GM21528 (cell line): ENCODE measurements around the gene SERPINE2.
A peak's percentile ranks its signal among the peaks of the same experiment; 100 is the strongest.

Experiments
- ATAC-seq: cut with Tn5 transposase; IDR thresholded peaks from one replicate; pipeline ENCODE4 v1.9.1; 2021; ENCODE audit warnings: mild to moderate bottlenecking, moderate library complexity; ENCODE audit not compliant: unreplicated experiment, low FRiP score

Gene SERPINE2

DNA sequence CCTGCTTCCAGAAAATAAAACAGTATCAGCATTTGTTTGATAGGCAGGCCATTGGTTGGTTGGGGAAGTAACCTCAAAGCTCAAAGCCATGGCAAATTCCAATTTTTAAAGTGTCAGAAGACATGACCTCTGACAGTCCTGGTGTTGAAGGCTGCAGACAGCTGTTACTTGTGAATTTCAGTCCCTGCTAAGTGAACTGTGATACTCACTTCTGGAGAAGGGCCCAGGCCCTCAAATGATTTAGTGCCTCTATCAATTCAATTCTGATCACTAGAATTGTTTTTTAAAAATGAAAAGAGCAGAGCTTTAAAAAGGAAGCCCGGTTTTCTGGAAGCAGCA is 58.7 kb downstream of the SERPINE2 start:
- ATAC-seq: no peak

DNA sequence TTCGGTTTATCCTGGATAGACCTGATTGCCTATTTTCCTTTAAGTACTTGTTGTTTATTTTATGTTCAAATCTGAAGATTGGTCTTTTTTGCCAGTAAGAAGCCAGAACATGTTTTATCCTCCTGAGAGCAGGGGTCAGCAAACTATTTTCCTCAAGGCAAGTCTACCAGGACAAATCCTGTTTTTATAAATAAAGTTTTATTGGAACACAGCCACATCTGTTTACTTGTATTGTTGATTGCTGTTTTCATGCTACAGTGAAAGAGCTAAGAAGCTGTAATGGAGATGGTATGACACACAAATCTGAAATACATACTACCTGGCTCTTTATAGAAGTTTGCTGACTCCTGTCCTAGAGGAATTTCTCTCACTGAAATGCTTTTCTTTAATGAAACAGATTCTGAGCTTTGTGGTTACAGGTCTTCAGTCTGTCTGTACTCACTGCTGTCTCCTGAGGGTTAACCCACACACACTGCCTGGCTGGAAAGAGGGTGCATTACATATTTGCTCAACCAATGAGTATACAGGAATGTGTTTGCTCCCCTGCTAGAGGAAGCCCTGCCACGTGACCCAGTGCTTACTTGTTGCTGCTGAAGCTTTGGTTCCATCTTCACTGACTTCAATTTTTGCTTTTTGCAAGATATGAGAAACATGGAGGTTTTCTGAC is 59.2 kb downstream of the SERPINE2 start:
- ATAC-seq: no peak

DNA sequence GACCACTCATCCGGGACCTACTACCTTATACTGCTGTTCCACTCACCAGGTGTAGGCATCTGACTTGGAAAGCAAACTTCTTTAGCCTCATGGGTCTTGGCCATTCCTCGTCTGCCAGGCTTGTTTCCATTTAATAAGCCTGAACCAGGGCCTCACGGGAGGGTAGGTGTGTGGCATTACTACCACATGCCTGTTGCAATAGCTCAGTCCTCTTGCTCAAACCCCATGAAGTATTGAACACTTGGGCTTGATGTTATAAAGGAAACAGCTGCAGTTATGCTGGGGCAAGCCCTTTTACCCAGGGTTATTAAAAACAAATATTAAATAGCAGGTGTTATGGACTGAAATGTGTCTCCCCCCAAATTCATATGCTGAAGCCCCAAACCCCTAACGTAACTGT is 60.6 kb downstream of the SERPINE2 start:
- no peak for ATAC-seq

DNA sequence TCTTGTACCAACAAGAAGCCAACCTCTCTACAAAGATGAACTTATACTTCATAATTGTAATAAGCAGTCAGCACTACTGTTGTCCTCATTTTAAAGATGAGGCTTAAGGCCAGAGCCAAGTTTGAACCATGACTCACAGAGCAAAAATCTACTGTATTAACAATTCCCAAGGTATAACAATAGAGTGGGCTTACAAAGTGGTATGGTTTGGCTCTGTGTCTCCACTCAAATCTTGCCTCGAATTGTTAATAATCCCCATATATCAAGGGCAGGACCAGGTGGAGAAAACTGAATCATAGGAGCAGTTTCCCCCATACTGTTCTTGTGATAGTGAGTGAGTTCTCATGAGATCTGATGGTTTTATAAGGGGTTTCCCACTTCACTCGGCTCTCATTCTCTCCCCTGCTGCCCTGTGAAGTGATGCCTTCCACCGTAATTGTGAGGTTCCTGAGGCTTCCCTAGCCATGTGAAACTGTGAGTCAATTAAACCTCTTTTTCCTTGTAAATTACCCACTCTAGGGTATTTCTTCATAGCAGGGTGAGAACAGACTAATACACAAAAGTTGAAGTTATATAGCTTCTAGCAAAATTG is 62.4 kb downstream of the SERPINE2 start:
- ATAC-seq: no peak

DNA sequence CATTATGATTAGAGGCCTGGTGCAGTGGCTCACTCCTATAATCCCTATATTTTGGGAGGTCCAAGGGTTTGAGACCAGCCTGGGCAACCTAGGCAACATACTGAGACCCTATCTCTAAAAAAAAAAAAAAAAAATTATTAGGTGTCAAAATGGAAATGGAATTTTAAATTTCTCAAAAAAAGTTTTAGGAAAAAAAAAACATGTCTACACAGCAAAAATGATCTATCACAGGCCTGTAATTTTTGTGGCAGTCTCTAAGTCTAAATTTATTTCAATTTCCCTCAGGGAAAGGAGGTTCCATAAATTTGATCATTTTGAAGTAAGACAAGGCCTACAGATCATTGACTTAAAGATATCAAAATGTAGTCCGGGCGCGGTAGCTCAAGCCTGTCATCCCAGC is 65.5 kb downstream of the SERPINE2 start:
- ATAC-seq: no peak

DNA sequence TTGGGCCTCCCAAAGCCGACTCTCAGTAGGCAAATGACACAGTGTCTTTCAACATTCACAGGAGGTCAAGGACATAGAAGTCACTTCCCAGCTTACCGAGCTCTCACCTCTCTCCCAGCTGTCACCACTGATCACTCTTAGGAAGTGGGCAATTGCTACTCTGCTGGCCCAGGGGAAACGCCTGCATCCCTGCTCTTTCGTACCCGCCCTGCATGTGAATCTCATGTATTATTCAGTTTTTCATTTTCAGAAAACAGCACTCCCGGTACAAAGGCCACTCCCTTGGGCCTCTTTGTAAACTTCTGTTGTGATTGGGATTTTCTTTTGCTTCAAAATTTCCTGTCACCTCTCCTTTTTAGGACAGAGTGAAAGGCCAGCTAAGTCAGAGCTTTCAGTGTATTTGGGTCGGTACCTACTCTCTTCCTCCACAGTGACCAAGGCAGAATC is 66.4 kb downstream of the SERPINE2 start:
- ATAC-seq: no peak

DNA sequence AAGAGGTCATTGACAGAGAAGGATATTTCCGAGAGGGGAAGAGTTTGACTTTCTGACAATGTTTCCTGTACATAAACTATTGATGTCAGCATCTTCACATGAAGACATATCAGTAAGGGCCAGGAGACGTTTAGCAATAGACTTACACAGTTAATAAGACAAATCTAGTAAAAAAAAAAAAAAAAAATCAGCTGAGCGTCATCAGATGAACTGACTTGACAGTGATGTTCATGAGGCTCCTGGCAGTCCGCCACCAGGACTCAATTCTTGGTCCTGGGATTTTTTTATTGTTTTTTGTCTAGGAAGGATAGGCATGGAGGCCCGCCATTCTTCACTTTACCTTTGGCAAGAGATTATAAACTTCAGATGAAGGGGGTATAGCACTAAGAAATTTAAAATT is 67.4 kb downstream of the SERPINE2 start:
- ATAC-seq: no peak

DNA sequence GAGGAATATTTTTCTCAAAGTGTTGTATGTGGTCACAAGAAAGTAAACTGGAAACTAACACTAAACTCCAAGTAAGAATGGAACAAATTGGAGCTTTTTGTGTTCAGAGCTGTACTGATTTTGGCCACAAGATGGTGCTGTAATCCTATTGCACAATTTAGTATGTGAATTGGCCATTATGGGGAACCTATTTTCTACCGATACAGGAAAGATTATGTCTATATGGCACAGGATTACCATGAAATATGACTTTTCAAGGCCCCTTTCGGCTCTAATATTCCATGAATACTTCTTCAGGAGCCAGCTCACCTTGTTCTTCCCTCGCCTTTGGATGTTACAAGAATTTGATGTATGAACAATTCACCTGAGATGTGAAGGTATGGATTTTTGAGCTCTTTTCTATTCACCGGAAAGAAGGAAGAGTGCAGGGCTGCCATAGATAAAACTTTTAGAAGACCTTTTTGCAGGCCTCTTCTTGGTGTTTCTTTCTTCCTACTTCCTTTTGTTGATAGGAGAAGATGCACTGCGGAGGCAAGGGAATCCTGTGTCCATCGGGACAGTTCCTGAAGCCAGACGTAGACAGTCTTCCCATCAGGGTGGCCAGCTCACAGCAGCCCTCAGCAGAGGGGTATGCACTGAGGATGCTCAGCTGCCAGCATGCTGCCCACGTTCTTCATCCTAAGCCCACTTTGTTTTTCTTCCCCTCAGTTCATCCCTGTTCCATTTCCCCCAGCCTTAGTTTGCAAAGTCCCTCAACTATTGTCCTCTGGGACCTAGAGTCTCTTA is 68.5 kb downstream of the SERPINE2 start:
- ATAC-seq: peak; percentile 85

DNA sequence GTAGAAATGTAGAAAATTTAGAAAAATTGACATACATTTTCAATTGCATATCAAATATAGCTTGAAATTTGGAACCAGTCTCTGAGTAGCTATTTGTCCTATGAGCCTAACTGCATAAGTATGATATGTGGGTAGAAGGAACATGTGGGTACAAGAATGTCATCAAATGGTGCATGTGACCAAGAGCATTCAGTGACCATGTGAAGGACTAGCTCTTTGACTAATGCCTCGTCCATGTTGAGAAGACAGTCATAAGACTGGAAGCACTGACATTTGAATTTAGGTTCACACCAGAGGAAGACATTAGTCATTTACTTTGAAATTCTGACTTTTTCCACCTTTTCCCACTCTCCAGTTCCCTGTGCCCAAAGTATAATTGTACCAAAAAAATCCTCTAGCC is 69.2 kb downstream of the SERPINE2 start:
- no peak for ATAC-seq

DNA sequence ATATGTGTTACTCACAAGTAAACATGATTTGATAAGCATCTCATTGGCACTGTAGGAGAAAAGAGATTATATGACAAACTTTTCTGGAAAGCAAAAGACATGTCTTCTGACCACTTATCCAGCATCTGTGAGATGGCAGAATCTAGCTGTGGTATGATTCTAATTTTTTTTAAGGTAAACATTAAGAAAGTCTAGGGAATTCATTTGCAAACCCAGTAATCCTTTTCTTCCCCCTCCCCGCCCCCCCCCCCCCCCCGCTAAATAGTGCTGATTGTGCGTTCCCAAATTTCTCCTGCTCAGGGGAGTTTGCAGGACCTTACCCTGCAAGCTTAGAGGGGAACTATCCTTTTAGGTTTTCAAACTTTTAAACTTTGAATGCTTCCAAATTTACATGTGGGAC is 69.8 kb downstream of the SERPINE2 start:
- ATAC-seq: no peak

DNA sequence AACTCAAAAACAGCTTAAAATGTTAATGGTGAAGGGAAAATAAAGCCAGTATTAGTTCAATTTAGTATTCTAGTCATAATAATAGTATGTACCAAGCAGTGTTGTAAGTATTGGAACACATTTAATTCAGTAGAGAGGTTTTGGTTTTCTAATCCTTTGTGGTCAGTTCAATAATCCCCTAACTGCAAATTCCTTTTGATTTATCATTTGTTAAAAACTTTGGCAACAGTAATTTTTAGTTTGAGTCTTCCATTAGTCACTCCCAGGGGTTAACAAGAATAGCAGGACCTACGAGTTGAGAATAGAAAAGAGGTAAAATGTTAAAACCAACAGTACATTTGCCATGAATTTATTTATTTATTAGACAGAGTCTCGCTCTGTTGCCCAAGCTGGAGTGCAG is 71.1 kb downstream of the SERPINE2 start:
- ATAC-seq: no peak

DNA sequence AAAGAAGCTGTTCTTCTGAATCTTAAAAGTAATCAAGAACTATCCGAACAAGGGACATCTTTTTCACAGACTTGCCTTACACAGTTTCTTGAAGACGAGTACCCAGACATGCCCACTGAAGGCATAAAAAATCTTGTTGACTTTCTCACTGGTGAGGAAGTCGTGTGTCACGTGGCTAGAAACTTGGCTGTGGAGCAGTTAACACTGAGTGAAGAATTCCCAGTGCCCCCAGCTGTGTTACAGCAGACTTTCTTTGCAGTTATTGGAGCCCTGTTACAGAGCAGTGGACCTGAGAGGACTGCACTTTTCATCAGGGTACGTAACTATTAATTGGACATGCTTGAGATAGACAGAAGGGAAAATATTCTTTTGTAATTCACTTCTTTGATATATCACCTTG is 79.4 kb downstream of the SERPINE2 start:
- ATAC-seq: no peak

DNA sequence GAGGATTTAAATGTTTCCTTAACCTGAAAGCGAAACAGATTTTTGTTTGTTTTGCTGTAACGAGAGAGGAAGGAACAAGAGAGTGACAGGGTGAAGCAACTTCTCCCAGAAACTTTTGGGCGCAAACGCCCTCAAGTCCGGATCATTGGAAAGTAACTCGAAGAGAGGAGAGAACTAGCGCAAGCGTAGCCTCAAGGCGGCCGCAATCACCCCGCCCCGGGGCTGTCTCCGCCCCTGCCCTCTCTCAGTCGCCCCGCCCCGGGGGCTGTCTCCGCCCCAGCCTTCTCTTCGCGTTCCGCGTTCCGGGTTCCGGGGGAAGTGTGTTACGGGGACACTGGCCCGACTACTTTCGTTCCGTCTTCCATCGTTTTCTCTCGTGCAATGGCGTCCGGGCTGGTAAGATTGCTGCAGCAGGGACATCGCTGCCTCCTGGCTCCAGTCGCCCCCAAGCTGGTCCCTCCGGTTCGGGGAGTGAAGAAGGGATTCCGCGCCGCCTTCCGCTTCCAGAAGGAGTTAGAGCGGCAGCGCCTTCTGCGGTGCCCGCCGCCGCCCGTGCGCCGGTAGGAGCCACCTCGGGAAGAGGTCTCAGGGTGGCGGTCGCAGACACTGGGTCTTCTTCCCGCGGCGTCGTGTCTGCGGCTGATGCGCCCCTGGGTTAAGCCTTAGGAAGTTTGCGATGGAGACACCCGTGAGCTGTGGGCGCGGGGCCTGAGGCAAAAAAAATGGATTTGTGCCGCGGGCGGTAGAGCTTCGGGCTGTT is 81.8 kb downstream of the SERPINE2 start, which contains the start of gene MRPL44:
TSS of gene MRPL44 (plus strand) at position 372 of the 760 bp plus-strand sequence. CDS start at position 382, 10 bp downstream.
- peak; percentile 87 for ATAC-seq

DNA sequence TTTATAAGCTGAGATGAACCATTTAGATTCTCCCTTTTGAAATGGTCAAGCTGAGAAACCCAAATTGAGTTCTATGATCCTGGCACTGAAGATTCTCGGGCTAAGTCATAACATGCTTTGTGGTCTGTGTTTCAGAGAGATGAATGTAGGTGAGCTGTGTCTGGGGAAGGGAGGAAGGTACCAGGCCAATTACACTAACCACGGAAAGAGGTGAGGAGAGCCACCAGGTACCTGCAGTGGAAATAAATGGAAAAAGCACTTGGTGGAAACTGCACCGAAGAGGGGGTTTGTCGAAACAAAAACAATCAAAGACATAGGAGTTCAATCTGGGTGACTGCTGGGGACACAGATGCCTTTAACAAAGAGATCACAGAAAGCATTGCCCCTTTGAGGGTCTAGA is 82.8 kb downstream of the SERPINE2 start:
- ATAC-seq: no peak

DNA sequence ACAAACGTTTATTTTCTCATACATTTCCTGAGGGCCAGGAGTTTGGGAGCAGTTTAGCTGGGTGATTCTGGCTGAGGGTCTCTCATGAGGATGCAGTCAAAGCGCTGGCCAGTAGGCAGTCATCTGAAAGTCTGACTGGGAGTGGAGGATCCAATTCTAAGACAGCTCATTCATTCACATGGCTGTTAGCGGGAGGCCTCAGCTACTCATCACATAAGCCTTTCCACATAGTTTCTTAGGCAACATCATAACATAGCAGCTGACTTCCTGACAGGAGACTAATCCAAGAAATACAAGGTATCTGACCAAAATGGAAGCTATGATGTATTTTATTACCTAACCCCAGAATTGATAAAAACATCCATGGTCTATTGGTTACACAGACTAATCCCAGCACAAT is 84.7 kb downstream of the SERPINE2 start:
- ATAC-seq: no peak

DNA sequence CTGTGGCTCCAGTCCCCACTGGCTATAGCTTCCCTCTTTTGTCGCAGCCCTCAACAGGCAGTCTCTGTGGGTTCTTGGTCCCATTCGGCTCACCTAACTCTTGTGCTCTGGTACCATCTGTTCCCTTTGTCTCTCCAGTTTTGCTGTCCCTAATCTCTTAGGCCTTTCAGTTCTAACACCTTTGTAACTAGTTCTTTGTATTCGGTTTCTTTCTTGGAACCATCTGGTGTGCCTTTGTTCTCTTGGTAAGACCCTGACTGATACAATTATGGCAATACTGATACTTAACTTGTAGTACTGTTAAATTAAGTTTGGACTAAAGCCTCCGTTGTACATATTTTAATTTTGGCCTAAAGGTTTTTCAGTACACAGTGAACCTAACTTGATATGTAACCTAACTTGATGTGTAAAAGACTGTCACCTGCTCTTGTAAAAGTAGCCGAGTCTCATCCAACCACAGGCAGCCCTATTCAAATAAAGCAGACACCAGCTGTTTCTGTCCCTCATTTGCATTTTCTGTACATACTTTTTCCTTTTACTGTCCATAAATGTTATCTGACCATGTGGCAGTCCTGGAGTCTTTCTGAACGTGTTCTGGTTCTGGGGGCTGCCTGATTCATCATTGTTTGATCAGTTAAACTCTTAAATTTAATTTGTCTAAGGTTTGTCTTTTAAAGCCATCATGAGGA is 86.7 kb downstream of the SERPINE2 start:
- peak; percentile 51 for ATAC-seq

DNA sequence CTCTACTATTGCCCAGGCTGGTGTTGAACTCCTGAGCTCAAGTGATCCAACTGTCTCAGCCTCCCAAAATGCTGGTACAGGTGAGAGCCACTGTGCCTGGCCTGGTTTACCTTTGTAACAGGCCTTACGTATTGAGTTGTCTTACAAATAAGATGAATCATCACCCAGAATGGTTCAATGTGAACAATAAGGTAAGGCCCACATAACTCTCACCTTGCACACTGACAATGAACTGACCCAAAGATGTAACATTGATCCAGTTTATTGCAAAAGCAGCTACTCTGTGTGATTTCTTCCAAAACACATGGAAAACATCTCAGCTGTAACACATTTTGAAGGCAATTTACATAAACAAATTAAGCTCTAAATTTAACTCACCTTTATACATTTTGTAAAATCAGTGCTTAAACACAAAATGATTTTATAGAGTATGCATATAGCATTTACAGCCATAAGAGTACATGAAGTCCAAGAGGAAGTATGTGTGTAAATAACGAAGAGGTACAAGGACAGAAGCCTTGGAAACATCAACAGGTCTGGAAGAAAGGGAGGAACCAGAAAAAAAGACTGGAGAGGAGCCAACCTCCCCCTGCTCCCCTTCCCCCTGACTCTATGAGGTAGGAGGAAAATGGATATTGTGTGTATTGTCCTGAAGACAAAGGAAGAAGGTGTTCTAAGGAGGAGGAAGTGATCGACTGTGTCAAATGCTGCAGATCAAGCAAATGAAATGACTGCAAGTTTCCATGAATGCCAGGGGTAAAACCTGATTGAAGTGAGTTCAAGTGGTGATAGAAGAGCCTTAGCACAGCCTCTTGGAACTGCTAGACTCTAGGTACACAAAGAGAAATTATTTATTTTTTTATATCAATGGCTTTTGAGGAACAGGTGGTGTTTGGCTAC is 88.4 kb downstream of the SERPINE2 start:
- no peak for ATAC-seq

DNA sequence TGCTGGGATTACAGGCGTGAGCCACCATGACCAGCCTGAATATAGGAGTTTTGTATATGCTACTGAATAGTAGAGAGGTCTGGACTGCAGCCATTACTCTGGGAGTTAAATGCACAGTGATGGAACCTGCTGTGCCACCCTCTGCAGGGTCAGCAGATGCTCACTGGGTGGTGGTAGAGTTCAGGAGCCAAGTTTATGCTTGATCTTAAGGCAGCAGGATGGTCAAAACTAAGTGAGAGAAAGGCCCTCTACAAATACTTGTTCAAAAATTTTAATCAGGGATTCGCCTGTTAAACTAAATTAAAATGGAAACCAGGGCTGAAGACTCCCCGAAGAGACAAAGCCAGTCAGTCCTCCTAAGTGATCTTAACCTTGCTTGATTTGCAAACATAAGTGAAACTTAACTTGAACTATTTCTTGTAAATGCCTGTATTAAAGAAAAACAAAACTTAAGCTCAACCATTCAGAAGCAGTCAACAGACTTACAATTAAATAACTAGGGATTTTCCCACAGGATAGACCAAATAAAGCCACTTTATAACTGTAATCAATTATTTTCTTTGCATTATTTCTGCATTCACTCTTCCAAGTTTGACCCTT is 89.7 kb downstream of the SERPINE2 start:
- no peak for ATAC-seq

DNA sequence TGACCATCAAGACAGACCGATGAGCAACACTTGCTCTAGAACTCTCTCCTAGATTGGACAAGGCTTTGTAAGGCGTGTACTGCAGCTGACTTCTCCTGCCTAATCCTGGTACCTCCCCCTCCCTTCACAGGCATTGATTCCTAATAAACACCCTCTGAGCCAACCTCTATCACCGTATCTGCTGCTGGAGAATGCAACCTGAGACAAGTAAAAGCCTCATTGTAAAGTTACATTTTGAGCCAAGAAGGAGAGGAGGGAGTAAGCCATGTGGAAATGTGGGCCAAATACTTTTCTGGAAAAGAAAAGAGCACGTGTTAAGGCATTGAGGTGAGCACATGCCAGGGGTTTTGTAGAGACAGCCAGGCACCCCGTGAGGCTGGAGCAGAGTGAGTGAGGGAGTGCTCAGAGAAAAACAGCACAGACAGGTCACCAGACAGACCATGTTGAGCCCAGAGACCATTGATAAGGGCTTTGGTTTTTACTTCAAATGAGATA is 91.3 kb downstream of the SERPINE2 start:
- no peak for ATAC-seq
